Transverse colon (tissue), 4 donors: ENCODE results near the gene SLC7A8. TPM values are rescaled to one million over a fixed set of nuclear protein-coding genes. Genes with fewer than 3 reads are reported as not detected.

Source experiments
- DNase-seq: peaks from one replicate; pipeline ENCODE4 v3.0.0-alpha.2; 2019
- H3K27ac ChIP-seq, 4 donors: fragments of 200-600 bp; sonication (generic); 2 replicates each; pipeline ENCODE4 v1.5.1; 2016 to 2018; ENCODE audit warnings: inconsistent platforms in 4 of 4
- H3K27me3 ChIP-seq: fragments of 200-600 bp; sonication (generic); 2 replicates; pipeline ENCODE4 v1.5.1; 2017; ENCODE audit warnings: inconsistent platforms
- H3K36me3 ChIP-seq, 4 donors: fragments of 200-600 bp; sonication (generic); 2 replicates each; pipeline ENCODE4 v1.5.1; 2017 to 2019; ENCODE audit warnings: inconsistent platforms in 4 of 4
- H3K4me1 ChIP-seq, 4 donors: fragments of 200-600 bp; sonication (generic); 2 replicates each; pipeline ENCODE4 v1.5.1; 2017 to 2020; ENCODE audit warnings: inconsistent platforms in 4 of 4
- H3K4me3 ChIP-seq, 4 donors: fragments of 200-600 bp; sonication (generic); 1 replicate in 1 of 4; 2 replicates in 3 of 4; pipeline versions ENCODE4 v1.5.1 to v1.6.1; 2017 to 2019; ENCODE audit warnings: inconsistent platforms in 4 of 4
- H3K9me3 ChIP-seq, 2 donors: fragments of 200-600 bp; sonication (generic); 2 replicates each; pipeline ENCODE4 v1.5.1; 2017 to 2019; ENCODE audit warnings: inconsistent platforms in 2 of 2
- CTCF ChIP-seq, 5 experiments: fragments of 200-600 bp in 3 of 5; fragments of 450-650 bp in 2 of 5; sonication (generic) in 3 of 5; IDR thresholded peaks; 1 replicate in 2 of 5; 2 replicates in 3 of 5; pipeline ENCODE4 v1.5.1; 2016 to 2017; ENCODE audit warnings: antibody characterized with exemption in 5 of 5, inconsistent platforms in 3 of 5, mild to moderate bottlenecking in 2 of 5, moderate library complexity in 1 of 5
- EP300 ChIP-seq: sonication (generic); formaldehyde crosslinking; IDR thresholded peaks from one replicate; pipeline ENCODE4 v1.6.1; 2017; ENCODE audit warnings: antibody characterized with exemption, low read depth
- POLR2A ChIP-seq: fragments of 450-650 bp; IDR thresholded peaks from one replicate; pipeline ENCODE4 v1.6.1; 2016; ENCODE audit warnings: antibody characterized with exemption, mild to moderate bottlenecking, moderate library complexity
- POLR2AphosphoS5 ChIP-seq, 3 donors: sonication (generic); formaldehyde crosslinking; IDR thresholded peaks; one replicate each; pipeline ENCODE4 v1.6.1; 2016; ENCODE audit warnings: antibody characterized with exemption in 3 of 3
- whole genome bisulfite sequencing, 2 donors: methylation state at CpG; one replicate each; pipeline ENCODE4 v1.1.5; 2018; ENCODE audit warnings: low coverage in 1 of 2; 5-methylcytosine and 5-hydroxymethylcytosine counted together
- in situ Hi-C, 4 donors: fragments of 200-750 bp; cut with MboI; loops; one replicate each; pipeline versions ENCODE4 v1.15.0 to v1.15.1; 2017; ENCODE audit warnings: low sequenced_read_pairs in 3 of 4, low pct_ligation_motif_present in 1 of 4, low pct_unique_long_range_greater_than_20kb in 1 of 4
- intact Hi-C: fragments of 100-400 bp; cut with DNase I; formaldehyde crosslinking; loops from one replicate; pipeline ENCODE4 v1.15.1; 2023; ENCODE audit warnings: low total_unique reads
- total RNA-seq, 4 donors: library from RNA; depleted of rRNA; stranded (reverse); fragments of >200 nt; gene quantifications; one replicate each; pipeline ENCODE4 v1.1.0, GENCODE V29; 2016

Gene SLC7A8
- total RNA-seq, 4 donors from 2014 or later = 5.2 to 29.1 (median 14.2) TPM

- H3K9me3 ChIP-seq = no peaks in the 10 kb centered on the region
- no peak for DNase-seq
- H3K4me3 ChIP-seq = no peak overlapping the region
- 40 to 53% methylated on average over 6 to 7 of the region's 7 CpGs for WGBS, 2 donors
- H3K27me3 ChIP-seq = no peaks in the 10 kb centered on the region
- intact Hi-C loops = no loop called here
- no peaks in the 10 kb centered on the region for H3K36me3 ChIP-seq
- in situ Hi-C loops = no loop called here
- H3K27ac ChIP-seq = no peak overlapping the region
- H3K4me1 ChIP-seq = no peaks in the 10 kb centered on the region
- no peak for TF ChIP-seq EP300
- no peak for TF ChIP-seq POLR2A
- TF ChIP-seq POLR2AphosphoS5 (IDR thresholded peaks at IDR 0.05) = no peak
- TF ChIP-seq CTCF (IDR thresholded peaks at IDR 0.05) = no peak
These were observed 12.2 kb upstream of the SLC7A8 start for GRCh38 chr14:23195552-23196101.

GRCh38 chr14:23193432-23193831, 10.0 kb upstream of the SLC7A8 start:
- WGBS, 2 donors = 32 to 59% methylated on average over 3 of the region's 3 CpGs
- Histone ChIP-seq H3K9me3 (no peaks in the 10 kb centered on the region), H3K27ac (no peak overlapping the region), H3K27me3 (no peaks in the 10 kb centered on the region), H3K4me3 (no peak overlapping the region), H3K36me3 (no peaks in the 10 kb centered on the region), H3K4me1 (no peaks in the 10 kb centered on the region)
- intact Hi-C loops (no loop called here), in situ Hi-C loops (no loop called here)
- no peak for TF ChIP-seq POLR2A
- no peak for TF ChIP-seq EP300
- no peak for TF ChIP-seq CTCF (IDR thresholded peaks at IDR 0.05)
- TF ChIP-seq POLR2AphosphoS5 (IDR thresholded peaks at IDR 0.05) = no peak
- DNase-seq = no peak

- Histone ChIP-seq H3K9me3 (no peaks in the 10 kb centered on the region), H3K27ac (no peak overlapping the region), H3K4me3 (no peak overlapping the region), H3K36me3 (no peaks in the 10 kb centered on the region), H3K27me3 (no peaks in the 10 kb centered on the region), H3K4me1 (peaks cover 0 to 7% (median 1%) of the 10 kb centered on the region in 4 donors)
- no peak for DNase-seq
- 70 to 87% methylated on average over 1 to 2 of the region's 2 CpGs for WGBS, 2 donors
- in situ Hi-C loops = loop anchor here in 3 of 4 donors (5.0 kb wide), 1 partner anchor 66 kb away; no protein-coding TSS in a partner anchor
- intact Hi-C loops = loop anchor here (2.0 kb wide), 1 partner anchor 67 kb away; no protein-coding TSS in a partner anchor
- TF ChIP-seq POLR2A (no peak), POLR2AphosphoS5 (IDR thresholded peaks at IDR 0.05) (no peak), CTCF (IDR thresholded peaks at IDR 0.05) (no peak), EP300 (no peak)
These were observed 4.5 kb upstream of the SLC7A8 start for GRCh38 chr14:23187925-23188324.

- Histone ChIP-seq H3K36me3 (no peaks in the 10 kb centered on the region), H3K27me3 (no peaks in the 10 kb centered on the region), H3K27ac (no peak overlapping the region), H3K4me3 (no peak overlapping the region), H3K4me1 (peaks cover 0 to 14% (median 4%) of the 10 kb centered on the region in 4 donors), H3K9me3 (no peaks in the 10 kb centered on the region)
- peak; percentile 48 for DNase-seq
- 42 to 53% methylated on average over 8 to 12 of the region's 12 CpGs for WGBS, 2 donors
- no peak for TF ChIP-seq POLR2A
- TF ChIP-seq POLR2AphosphoS5 (IDR thresholded peaks at IDR 0.05) = no peak
- peak; percentile 76 to 94 (median 78) for TF ChIP-seq CTCF (IDR thresholded peaks at IDR 0.05)
- intact Hi-C loops = loop anchor here (2.0 kb wide), 1 partner anchor 66 kb away; no protein-coding TSS in a partner anchor
- in situ Hi-C loops = loop anchor here in 3 of 4 donors (5.0 kb wide), 1 partner anchor 65 kb away; no protein-coding TSS in a partner anchor
These were observed 3.6 kb upstream of the SLC7A8 start for GRCh38 chr14:23186913-23187654.
